Subcutaneous adipose tissue (tissue), 4 donors: ENCODE measurements around the gene ASAP2. TPM values are rescaled to one million over a fixed set of nuclear protein-coding genes. Genes with fewer than 3 reads are reported as not detected.

Source experiments
- total RNA-seq, 4 donors: library from RNA; depleted of rRNA; stranded (reverse); fragments of >200 nt; gene quantifications; one replicate each; pipeline ENCODE4 v1.1.0, GENCODE V29; 2016
- TF ChIP-seq, protein P1 (sequence below): fragments of 450-650 bp; IDR thresholded peaks from one replicate; pipeline ENCODE4 v1.5.1; 2016; ENCODE audit warnings: low read depth, mild to moderate bottlenecking, control low read depth, antibody characterized with exemption, moderate library complexity

The ASAP2 gene
- total RNA-seq, 4 donors from 2014 or later: 25.2 to 44.3 (median 33.8) TPM

- TF ChIP-seq, protein P1, sequence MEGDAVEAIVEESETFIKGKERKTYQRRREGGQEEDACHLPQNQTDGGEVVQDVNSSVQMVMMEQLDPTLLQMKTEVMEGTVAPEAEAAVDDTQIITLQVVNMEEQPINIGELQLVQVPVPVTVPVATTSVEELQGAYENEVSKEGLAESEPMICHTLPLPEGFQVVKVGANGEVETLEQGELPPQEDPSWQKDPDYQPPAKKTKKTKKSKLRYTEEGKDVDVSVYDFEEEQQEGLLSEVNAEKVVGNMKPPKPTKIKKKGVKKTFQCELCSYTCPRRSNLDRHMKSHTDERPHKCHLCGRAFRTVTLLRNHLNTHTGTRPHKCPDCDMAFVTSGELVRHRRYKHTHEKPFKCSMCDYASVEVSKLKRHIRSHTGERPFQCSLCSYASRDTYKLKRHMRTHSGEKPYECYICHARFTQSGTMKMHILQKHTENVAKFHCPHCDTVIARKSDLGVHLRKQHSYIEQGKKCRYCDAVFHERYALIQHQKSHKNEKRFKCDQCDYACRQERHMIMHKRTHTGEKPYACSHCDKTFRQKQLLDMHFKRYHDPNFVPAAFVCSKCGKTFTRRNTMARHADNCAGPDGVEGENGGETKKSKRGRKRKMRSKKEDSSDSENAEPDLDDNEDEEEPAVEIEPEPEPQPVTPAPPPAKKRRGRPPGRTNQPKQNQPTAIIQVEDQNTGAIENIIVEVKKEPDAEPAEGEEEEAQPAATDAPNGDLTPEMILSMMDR: no peak
Observed at GRCh38 chr2:9377461-9378097, 171.0 kb downstream of the ASAP2 start.

DNA sequence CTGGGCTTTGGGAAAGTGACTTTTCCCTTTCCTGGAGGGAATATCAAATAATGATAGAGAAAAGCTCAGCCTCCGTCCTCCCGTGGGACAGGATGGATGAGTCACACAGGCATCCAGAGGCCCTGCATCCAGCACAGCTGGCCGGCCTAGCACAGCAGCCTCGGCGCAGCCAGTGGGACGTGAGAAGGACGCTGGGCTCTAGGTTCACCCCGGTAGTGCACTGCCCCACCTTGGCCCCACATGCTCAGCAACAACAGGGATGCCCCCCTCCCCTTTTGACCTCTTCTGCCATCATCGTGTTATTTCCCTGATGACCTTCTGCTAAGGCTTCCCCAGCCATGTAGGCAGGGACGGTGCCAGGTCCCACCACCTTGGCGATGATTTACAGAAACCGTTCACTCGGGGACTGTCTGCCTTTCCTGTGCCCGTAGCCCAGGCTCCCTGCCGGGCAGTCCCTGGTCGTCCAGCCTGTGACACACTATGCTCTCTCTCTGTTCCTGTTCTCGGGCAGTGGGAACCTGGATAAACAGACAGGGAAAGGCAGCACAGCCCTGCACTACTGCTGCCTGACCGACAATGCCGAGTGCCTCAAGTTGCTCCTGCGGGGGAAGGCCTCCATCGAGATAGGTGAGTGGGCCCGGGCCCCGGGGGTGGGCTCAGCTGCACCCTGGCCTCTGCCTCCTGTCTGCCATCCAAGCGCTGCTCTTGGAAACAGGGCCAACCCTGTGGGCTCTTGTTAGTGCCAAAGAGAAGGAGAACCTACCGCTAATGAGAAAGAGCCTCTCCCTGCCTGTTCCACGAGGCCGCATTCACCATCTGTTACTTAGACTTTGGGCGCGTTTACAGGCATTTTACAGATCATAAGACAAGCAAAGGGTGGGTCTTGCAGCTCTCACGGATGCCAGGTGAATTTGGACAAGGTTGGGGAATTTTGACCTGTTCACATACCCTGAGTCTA lies 172.1 kb downstream of the ASAP2 start:
- TF ChIP-seq, protein P1: no peak

- TF ChIP-seq, protein P1: no peak
Observed at GRCh38 chr2:9379391-9379755, 172.8 kb downstream of the ASAP2 start.

GRCh38 chr2:9380702-9381628 lies 174.4 kb downstream of the ASAP2 start:
- TF ChIP-seq, protein P1: no peak

DNA sequence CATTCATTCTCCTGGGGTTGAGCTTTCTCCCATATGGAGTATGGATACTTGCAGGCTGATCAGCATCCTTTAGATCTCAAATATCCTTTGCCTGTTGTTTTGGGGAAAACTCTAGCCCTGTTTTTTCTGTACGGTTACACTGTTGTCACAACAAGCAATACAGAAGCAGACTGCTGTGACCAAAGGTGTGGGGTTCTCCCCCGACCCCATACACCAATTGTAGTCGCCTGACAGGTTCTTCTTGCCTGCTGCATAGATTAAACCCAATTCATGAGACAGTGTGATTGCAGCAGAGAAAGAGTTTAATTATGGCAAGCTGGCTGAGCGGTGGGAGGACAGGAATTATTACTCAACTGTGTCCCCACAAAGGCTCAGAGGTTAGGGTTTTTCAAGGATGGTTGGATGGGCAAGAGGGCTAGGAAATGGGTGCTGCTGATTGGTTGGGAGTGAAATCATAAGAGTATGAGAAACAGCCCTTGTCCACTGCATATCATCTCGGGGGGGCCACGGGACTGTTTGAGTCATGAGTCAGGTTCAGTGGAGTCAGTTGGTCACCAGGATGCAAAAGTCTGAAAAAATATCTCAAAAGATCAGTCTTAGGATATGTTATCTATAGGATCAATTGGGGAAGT lies 176.1 kb downstream of the ASAP2 start:
- TF ChIP-seq, protein P1: no peak

DNA sequence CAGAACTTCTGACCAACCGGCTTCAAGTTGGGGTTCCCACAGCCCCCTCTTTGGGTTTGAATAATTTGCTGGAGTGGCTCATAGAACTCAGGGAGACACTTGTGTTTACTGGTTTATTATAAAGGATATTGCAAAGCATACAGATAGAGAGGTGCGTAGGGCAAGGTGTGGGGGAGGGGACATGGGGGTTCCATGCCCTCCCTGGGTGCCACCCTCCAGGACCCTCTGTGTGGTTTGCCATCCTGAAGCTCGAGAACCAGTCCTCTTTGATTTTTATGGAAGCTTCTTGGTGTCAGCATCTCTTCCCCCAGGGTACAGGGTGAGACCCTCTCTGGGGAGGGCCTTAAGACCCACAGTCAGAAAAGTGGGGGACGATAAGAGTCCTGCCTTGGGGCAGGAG lies 177.9 kb downstream of the ASAP2 start:
- TF ChIP-seq, protein P1: no peak
